Measurements from ENCODE around the gene ELAVL3.
A peak's percentile ranks its signal among the peaks of the same experiment; 100 is the strongest.
"Not testable (repeated sequence)": the region's sequence is repeated elsewhere in the genome, so short reads cannot be mapped to it uniquely, and the experiment has no call there.

The ELAVL3 gene

DNA sequence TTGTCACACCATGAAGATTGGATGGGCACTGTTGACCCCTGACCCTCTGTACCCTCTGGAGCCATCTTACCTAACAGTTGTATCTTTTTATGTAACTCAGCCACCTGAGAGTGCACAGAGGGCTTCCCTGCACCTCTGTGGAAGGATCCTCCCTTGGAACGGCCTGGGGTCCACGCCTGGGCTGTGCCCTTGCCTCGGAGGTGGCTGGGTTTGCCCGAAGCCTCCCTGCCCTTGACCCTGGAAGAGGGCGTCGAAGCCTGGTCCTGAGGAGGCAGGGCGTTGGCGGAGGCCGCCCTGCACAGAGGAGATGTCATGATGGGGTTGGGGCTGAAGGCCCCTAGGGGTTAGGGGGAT lies 46.2 kb downstream of the ELAVL3 start:
- Histone ChIP-seq H3K4me3 (ENCODE audit: low read length, poor library complexity, severe bottlenecking) (peak overlapping the region; percentile 81), H3K9me3 (ENCODE audit: insufficient read depth, low read depth, low read length) (no peaks in the 10 kb centered on the region), H3K27me3 (ENCODE audit: insufficient read depth, low read length, poor library complexity, severe bottlenecking) (no peaks in the 10 kb centered on the region), H3K4me1 (ENCODE audit: insufficient read depth, low read length, poor library complexity, severe bottlenecking) (peaks cover 14% of the 10 kb centered on the region), H3F3A (ENCODE audit: low read depth) (no peaks in the 10 kb centered on the region), H4K20me1 (ENCODE audit: insufficient read depth, low read length, poor library complexity, severe bottlenecking) (peaks cover 8% of the 10 kb centered on the region), H3K9ac (ENCODE audit: low read depth, low read length, poor library complexity, severe bottlenecking) (peak overlapping the region; percentile 58), H2AFZ (ENCODE audit: low read length) (peak overlapping the region; percentile 94), H3K79me2 (ENCODE audit: insufficient read depth, low read length) (peaks cover 25% of the 10 kb centered on the region), H3K36me3 (ENCODE audit: insufficient read depth, low read length) (peaks cover 12% of the 10 kb centered on the region; the same call in 1 of the 2 replicates), H3K4me2 (ENCODE audit: low read depth, low read length, poor library complexity, severe bottlenecking) (peak overlapping the region; percentile 76), H3K9me2 (replicated peaks; ENCODE audit: low read depth, low read length) (no peaks in the 10 kb centered on the region)
- TF ChIP-seq EZH2phosphoT487 (IDR thresholded peaks at IDR 0.05; ENCODE audit: borderline replicate concordance), result no peak
- TF ChIP-seq, protein P1, sequence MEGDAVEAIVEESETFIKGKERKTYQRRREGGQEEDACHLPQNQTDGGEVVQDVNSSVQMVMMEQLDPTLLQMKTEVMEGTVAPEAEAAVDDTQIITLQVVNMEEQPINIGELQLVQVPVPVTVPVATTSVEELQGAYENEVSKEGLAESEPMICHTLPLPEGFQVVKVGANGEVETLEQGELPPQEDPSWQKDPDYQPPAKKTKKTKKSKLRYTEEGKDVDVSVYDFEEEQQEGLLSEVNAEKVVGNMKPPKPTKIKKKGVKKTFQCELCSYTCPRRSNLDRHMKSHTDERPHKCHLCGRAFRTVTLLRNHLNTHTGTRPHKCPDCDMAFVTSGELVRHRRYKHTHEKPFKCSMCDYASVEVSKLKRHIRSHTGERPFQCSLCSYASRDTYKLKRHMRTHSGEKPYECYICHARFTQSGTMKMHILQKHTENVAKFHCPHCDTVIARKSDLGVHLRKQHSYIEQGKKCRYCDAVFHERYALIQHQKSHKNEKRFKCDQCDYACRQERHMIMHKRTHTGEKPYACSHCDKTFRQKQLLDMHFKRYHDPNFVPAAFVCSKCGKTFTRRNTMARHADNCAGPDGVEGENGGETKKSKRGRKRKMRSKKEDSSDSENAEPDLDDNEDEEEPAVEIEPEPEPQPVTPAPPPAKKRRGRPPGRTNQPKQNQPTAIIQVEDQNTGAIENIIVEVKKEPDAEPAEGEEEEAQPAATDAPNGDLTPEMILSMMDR (conservative IDR thresholded peaks at IDR 0.05; ENCODE audit: low read length), result no peak

DNA sequence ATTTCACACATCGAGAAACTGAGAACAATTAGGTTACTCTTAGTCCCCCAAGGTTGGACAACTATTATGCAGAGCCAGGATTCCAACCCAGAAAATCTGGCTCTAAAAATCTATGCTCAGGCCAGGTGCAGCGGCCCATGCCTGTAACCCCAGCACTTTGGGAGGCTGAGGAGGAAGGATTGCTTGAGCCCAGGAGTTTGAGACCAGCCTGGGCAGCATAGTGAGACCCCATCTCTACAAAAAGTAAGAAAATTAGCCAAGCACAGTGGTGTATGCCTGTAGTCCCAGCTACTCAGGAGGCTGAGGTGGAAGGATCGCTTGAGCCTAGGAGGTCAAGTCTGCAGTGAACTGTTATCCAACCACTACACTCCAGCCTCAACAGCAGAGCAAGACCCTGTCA lies 47.3 kb downstream of the ELAVL3 start:
- Histone ChIP-seq H3K79me2 (ENCODE audit: insufficient read depth, low read length) (peaks cover 25% of the 10 kb centered on the region), H3K4me1 (ENCODE audit: insufficient read depth, low read length, poor library complexity, severe bottlenecking) (peaks cover 14% of the 10 kb centered on the region)
- H3K4me3 ChIP-seq (ENCODE audit: low read length, poor library complexity, severe bottlenecking); H3K9me3 ChIP-seq (ENCODE audit: insufficient read depth, low read depth, low read length); H3K27me3 ChIP-seq (ENCODE audit: insufficient read depth, low read length, poor library complexity, severe bottlenecking); H3K9ac ChIP-seq (ENCODE audit: low read depth, low read length, poor library complexity, severe bottlenecking); H3F3A ChIP-seq (ENCODE audit: low read depth); H3K4me2 ChIP-seq (ENCODE audit: low read depth, low read length, poor library complexity, severe bottlenecking); H3K36me3 ChIP-seq (ENCODE audit: insufficient read depth, low read length); H2AFZ ChIP-seq (ENCODE audit: low read length); H3K9me2 ChIP-seq (replicated peaks; ENCODE audit: low read depth, low read length); H4K20me1 ChIP-seq (ENCODE audit: insufficient read depth, low read length, poor library complexity, severe bottlenecking): not testable (repeated sequence)

DNA sequence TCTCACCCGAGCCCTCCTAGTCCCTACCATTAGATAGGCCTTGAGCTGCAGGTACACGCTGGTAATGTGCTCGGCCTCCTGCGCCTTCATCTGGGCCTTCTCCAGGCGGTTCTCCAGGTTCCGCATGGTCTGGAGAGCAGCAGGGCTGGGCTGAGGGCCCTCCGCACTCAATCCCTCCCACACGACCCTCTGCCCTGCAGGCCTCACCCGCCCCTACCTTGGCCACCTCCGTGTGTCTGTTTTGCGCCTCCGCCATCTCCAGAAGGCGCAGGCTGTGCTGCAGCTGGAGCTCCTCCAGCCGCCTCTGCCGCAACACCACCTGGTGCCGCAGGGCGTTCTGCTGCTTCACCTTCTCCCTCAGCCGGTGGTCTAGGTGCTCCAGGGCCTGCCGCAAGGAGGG lies 54.2 kb downstream of the ELAVL3 start:
- H3K9me2 ChIP-seq (replicated peaks; ENCODE audit: low read depth, low read length), result no peaks in the 10 kb centered on the region
- no peaks in the 10 kb centered on the region for H4K20me1 ChIP-seq (ENCODE audit: insufficient read depth, low read length, poor library complexity, severe bottlenecking)
- H3K79me2 ChIP-seq (ENCODE audit: insufficient read depth, low read length), result no peaks in the 10 kb centered on the region
- H3K4me2 ChIP-seq (ENCODE audit: low read depth, low read length, poor library complexity, severe bottlenecking), result no peak overlapping the region
- H3K36me3 ChIP-seq (ENCODE audit: insufficient read depth, low read length), result no peaks in the 10 kb centered on the region
- no peak overlapping the region for H3K9ac ChIP-seq (ENCODE audit: low read depth, low read length, poor library complexity, severe bottlenecking)
- no peak for TF ChIP-seq EZH2phosphoT487 (IDR thresholded peaks at IDR 0.05; ENCODE audit: borderline replicate concordance)
- TF ChIP-seq, protein P1 (conservative IDR thresholded peaks at IDR 0.05; ENCODE audit: low read length), result no peak
- H3F3A ChIP-seq (ENCODE audit: low read depth), result no peaks in the 10 kb centered on the region
- no peak overlapping the region for H3K4me3 ChIP-seq (ENCODE audit: low read length, poor library complexity, severe bottlenecking)
- H2AFZ ChIP-seq (ENCODE audit: low read length), result no peak overlapping the region
- no peaks in the 10 kb centered on the region for H3K4me1 ChIP-seq (ENCODE audit: insufficient read depth, low read length, poor library complexity, severe bottlenecking)
- no peaks in the 10 kb centered on the region for H3K27me3 ChIP-seq (ENCODE audit: insufficient read depth, low read length, poor library complexity, severe bottlenecking)
- H3K9me3 ChIP-seq (ENCODE audit: insufficient read depth, low read depth, low read length), result no peaks in the 10 kb centered on the region

DNA sequence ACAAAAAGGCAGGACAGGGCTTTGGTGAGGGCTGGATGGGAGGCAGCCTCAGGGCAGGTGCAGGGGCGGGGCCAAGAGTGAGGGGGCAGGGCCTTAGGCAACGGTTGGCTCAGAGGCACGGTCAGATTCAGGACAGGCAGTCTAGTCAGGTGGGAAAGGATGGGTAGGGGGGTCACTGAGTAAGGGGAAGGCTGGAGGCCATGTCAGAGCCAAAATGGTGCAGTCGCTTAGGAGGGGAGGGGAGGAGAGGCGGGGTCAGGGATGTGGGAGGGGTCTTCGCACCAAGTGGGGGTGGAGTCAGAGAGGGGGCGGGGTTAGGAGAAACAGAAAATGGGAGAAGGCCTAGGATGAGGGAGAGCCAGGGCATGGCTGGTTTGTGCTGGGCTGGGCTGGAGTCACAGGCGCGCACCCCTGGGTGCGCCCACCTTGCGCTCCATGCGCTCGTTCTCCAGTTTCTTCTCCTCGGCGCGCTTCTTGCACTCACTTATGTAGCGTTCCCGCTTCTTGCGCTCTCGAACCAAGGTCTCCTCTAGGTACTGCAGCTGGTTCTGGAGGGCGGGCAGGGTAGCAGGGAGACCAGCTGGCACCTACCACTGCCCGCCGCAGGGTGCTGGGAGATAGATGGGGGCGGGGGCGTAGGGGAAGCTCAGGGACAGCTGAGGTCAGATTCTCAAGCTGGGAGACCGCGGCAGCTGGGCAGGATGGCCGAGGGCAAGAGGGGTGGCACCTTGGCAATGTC lies 55.0 kb downstream of the ELAVL3 start:
- TF ChIP-seq, protein P1 (conservative IDR thresholded peaks at IDR 0.05; ENCODE audit: low read length), result no peak
- TF ChIP-seq EZH2phosphoT487 (IDR thresholded peaks at IDR 0.05; ENCODE audit: borderline replicate concordance), result no peak
- no peaks in the 10 kb centered on the region for H3K9me2 ChIP-seq (replicated peaks; ENCODE audit: low read depth, low read length)
- H3F3A ChIP-seq (ENCODE audit: low read depth), result no peaks in the 10 kb centered on the region
- no peaks in the 10 kb centered on the region for H4K20me1 ChIP-seq (ENCODE audit: insufficient read depth, low read length, poor library complexity, severe bottlenecking)
- H3K4me3 ChIP-seq (ENCODE audit: low read length, poor library complexity, severe bottlenecking), result no peak overlapping the region
- H2AFZ ChIP-seq (ENCODE audit: low read length), result no peak overlapping the region
- no peaks in the 10 kb centered on the region for H3K4me1 ChIP-seq (ENCODE audit: insufficient read depth, low read length, poor library complexity, severe bottlenecking)
- no peak overlapping the region for H3K9ac ChIP-seq (ENCODE audit: low read depth, low read length, poor library complexity, severe bottlenecking)
- H3K4me2 ChIP-seq (ENCODE audit: low read depth, low read length, poor library complexity, severe bottlenecking), result no peak overlapping the region
- no peaks in the 10 kb centered on the region for H3K27me3 ChIP-seq (ENCODE audit: insufficient read depth, low read length, poor library complexity, severe bottlenecking)
- H3K9me3 ChIP-seq (ENCODE audit: insufficient read depth, low read depth, low read length), result no peaks in the 10 kb centered on the region
- no peaks in the 10 kb centered on the region for H3K36me3 ChIP-seq (ENCODE audit: insufficient read depth, low read length)
- no peaks in the 10 kb centered on the region for H3K79me2 ChIP-seq (ENCODE audit: insufficient read depth, low read length)

Data from Loucy (cell line).